Islet precursor cell (in vitro differentiated cells): ENCODE data around the gene STARD3.

Source experiments
- DNase-seq: peaks from one replicate; pipeline ENCODE4 v3.0.0-alpha.2; 2018

STARD3 gene

GRCh38 chr17:39604911-39605491, 31.9 kb upstream of the STARD3 start:
- no peak for DNase-seq

- no peak for DNase-seq
These were observed 31.2 kb upstream of the STARD3 start for GRCh38 chr17:39605492-39606433.

GRCh38 chr17:39606434-39607056, 30.4 kb upstream of the STARD3 start:
- no peak for DNase-seq

GRCh38 chr17:39607057-39607850, 29.7 kb upstream of the STARD3 start:
- no peak for DNase-seq

GRCh38 chr17:39607851-39608130, 29.2 kb upstream of the STARD3 start, which contains the start of gene NEUROD2:
NEUROD2 (minus strand) TSS chr17:39607920; CDS start chr17:39606599, 1,321 bp downstream.
- DNase-seq = no peak

GRCh38 chr17:39608142-39608981, 28.6 kb upstream of the STARD3 start:
- DNase-seq = no peak

- no peak for DNase-seq
These were observed 27.4 kb upstream of the STARD3 start for GRCh38 chr17:39609416-39610025.

GRCh38 chr17:39611401-39612112, 25.4 kb upstream of the STARD3 start:
- DNase-seq = no peak

- no peak for DNase-seq
These were observed 24.6 kb upstream of the STARD3 start for GRCh38 chr17:39612291-39612894.

- no peak for DNase-seq
These were observed 23.9 kb upstream of the STARD3 start for GRCh38 chr17:39612935-39613464.

GRCh38 chr17:39614545-39615157, 22.3 kb upstream of the STARD3 start:
- no peak for DNase-seq

- DNase-seq = no peak
These were observed 21.5 kb upstream of the STARD3 start for GRCh38 chr17:39615434-39615833.

GRCh38 chr17:39617100-39617445, 19.9 kb upstream of the STARD3 start:
- DNase-seq = no peak

- no peak for DNase-seq
These were observed 19.3 kb upstream of the STARD3 start for GRCh38 chr17:39617446-39618245.

- no peak for DNase-seq
These were observed 18.6 kb upstream of the STARD3 start for GRCh38 chr17:39618246-39618913.

GRCh38 chr17:39618956-39619785, 17.8 kb upstream of the STARD3 start:
- no peak for DNase-seq

GRCh38 chr17:39619786-39620101, 17.2 kb upstream of the STARD3 start:
- DNase-seq = no peak
